Smooth muscle cell (in vitro differentiated cells): ENCODE measurements around the gene RTL10. TPM values are rescaled to one million over a fixed set of nuclear protein-coding genes. Genes with fewer than 3 reads are reported as not detected.

Experiments
- DNase-seq: peaks from one replicate; lab custom pipeline; 2025; ENCODE audit not compliant: unreplicated experiment; lab: John Stamatoyannopoulos, UW
- H2AFZ ChIP-seq: fragments of 200-600 bp; sonication (generic); 2 replicates; pipeline ENCODE4 v1.6.0; 2016; ENCODE audit warnings: antibody characterized with exemption, low read depth, mild to moderate bottlenecking
- H3F3A ChIP-seq: fragments of 200-600 bp; sonication (generic); 2 replicates; pipeline ENCODE4 v1.6.0; 2017; ENCODE audit warnings: antibody characterized with exemption, low read depth
- H3K27ac ChIP-seq: fragments of 200-600 bp; sonication (generic); 2 replicates; pipeline ENCODE4 v1.5.1; 2016; ENCODE audit warnings: low read depth, mild to moderate bottlenecking
- H3K27me3 ChIP-seq: fragments of 200-600 bp; sonication (generic); 2 replicates; pipeline ENCODE4 v1.6.1; 2016; ENCODE audit warnings: low read depth, mild to moderate bottlenecking
- H3K36me3 ChIP-seq: fragments of 200-600 bp; sonication (generic); 2 replicates; pipeline ENCODE4 v1.5.1; 2016; ENCODE audit warnings: low read depth
- H3K4me1 ChIP-seq: fragments of 200-600 bp; sonication (generic); 2 replicates; pipeline ENCODE4 v1.5.1; 2016; ENCODE audit warnings: low read depth
- H3K4me2 ChIP-seq: fragments of 200-600 bp; sonication (generic); 2 replicates; pipeline ENCODE4 v1.6.0; 2016; ENCODE audit warnings: mild to moderate bottlenecking
- H3K4me3 ChIP-seq: fragments of 200-600 bp; sonication (generic); 2 replicates; pipeline ENCODE4 v1.5.1; 2016; ENCODE audit warnings: mild to moderate bottlenecking
- H3K79me2 ChIP-seq: fragments of 200-600 bp; sonication (generic); 2 replicates; pipeline ENCODE4 v1.6.0; 2016; ENCODE audit warnings: low read depth, mild to moderate bottlenecking
- H3K9ac ChIP-seq: fragments of 200-600 bp; sonication (generic); 2 replicates; pipeline ENCODE4 v1.6.0; 2016; ENCODE audit warnings: low read depth
- H3K9me3 ChIP-seq: fragments of 200-600 bp; sonication (generic); replicated peaks from 2 replicates; pipeline ENCODE4 v1.5.1; 2016; ENCODE audit warnings: low read depth
- H4K20me1 ChIP-seq: fragments of 200-600 bp; sonication (generic); 2 replicates; pipeline ENCODE4 v1.6.0; 2016; ENCODE audit warnings: low read depth
- WGBS: methylation state at CpG from one replicate; pipeline ENCODE4 v1.1.7; 2016; ENCODE audit warnings: low lambda C conversion rate; 5-methylcytosine and 5-hydroxymethylcytosine counted together
- polyA plus RNA-seq: library from polyadenylated mRNA; unstranded; fragments of >200 nt; fragmentation: Nextera tagmentation; extraction: Ambion mirVana; gene quantifications from 2 replicates; pipeline ENCODE4 v1.2.1, GENCODE V29; 2016
- total RNA-seq: library from RNA; depleted of rRNA; stranded (reverse); fragments of >200 nt; gene quantifications from 2 replicates; pipeline ENCODE4 v1.2.3, GENCODE V29; 2014
- TF ChIP-seq, protein P1 (sequence below): fragments of 200-600 bp; sonication (generic); IDR thresholded peaks from 2 replicates; pipeline ENCODE4 v1.5.1; 2017; ENCODE audit warnings: borderline replicate concordance, mild to moderate bottlenecking, antibody characterized with exemption; ENCODE audit not compliant: insufficient read depth, poor library complexity, severe bottlenecking

RTL10 gene
- total and polyA plus RNA-seq, 2 experiments from 2014 or later, result 3.8 to 7.5 TPM

DNA sequence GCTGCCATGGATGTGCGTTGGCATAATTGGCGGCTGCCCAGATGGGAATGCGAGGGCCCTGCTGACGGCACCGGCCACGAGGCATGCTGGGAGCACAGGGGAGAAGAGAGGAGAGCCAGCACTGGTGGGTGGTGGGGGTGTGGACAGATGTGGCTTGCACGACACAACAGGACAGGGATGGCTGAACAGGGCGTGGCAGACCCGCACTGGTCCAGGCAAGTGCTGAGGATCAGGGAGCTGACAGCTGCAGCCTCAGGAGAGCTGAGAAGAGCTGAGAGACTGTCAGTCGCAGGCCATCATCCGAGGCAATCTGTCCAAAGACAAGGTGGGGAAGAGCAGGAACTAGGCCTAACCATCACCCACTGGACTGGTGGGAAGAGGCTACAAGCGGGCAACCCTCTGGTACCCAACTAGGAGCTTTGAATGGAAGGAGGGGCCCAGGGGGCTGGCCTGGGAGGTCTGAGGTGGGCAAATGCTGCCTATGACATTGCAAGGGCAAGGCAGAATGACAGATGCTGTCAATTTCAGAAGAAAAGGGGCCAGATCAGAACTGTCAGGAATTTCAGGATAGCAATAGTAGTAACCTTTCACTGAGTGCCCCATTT is 2.4 kb downstream of the RTL10 start:
- no peak overlapping the region for H3K4me3 ChIP-seq
- peaks cover 40% of the 10 kb centered on the region for H4K20me1 ChIP-seq

GRCh38 chr22:19851291-19852176 is 3.1 kb downstream of the RTL10 start:
- Histone ChIP-seq H3K4me1 (peaks cover 16% of the 10 kb centered on the region), H3K4me2 (no peak overlapping the region), H3K79me2 (peaks cover 31% of the 10 kb centered on the region), H3F3A (no peaks in the 10 kb centered on the region), H3K27ac (no peak overlapping the region), H3K9ac (no peak overlapping the region), H2AFZ (no peak overlapping the region), H3K36me3 (no peaks in the 10 kb centered on the region), H4K20me1 (peaks cover 48% of the 10 kb centered on the region), H3K4me3 (no peak overlapping the region), H3K9me3 (no peaks in the 10 kb centered on the region), H3K27me3 (no peaks in the 10 kb centered on the region)
- TF ChIP-seq, protein P1, sequence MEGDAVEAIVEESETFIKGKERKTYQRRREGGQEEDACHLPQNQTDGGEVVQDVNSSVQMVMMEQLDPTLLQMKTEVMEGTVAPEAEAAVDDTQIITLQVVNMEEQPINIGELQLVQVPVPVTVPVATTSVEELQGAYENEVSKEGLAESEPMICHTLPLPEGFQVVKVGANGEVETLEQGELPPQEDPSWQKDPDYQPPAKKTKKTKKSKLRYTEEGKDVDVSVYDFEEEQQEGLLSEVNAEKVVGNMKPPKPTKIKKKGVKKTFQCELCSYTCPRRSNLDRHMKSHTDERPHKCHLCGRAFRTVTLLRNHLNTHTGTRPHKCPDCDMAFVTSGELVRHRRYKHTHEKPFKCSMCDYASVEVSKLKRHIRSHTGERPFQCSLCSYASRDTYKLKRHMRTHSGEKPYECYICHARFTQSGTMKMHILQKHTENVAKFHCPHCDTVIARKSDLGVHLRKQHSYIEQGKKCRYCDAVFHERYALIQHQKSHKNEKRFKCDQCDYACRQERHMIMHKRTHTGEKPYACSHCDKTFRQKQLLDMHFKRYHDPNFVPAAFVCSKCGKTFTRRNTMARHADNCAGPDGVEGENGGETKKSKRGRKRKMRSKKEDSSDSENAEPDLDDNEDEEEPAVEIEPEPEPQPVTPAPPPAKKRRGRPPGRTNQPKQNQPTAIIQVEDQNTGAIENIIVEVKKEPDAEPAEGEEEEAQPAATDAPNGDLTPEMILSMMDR, result no peak
- WGBS, result 95% methylated on average over 21 of the region's 21 CpGs
- no peak for DNase-seq

More for the DNA sequence above, 2.4 kb downstream of the RTL10 start:
- Histone ChIP-seq H3F3A (no peaks in the 10 kb centered on the region), H3K9me3 (no peaks in the 10 kb centered on the region), H3K27ac (no peak overlapping the region), H3K4me2 (no peak overlapping the region), H3K36me3 (no peaks in the 10 kb centered on the region), H3K27me3 (no peaks in the 10 kb centered on the region), H3K4me1 (peaks cover 16% of the 10 kb centered on the region), H3K79me2 (peaks cover 31% of the 10 kb centered on the region), H2AFZ (no peak overlapping the region), H3K9ac (no peak overlapping the region)
- 91% methylated on average over 12 of the region's 12 CpGs for WGBS
- TF ChIP-seq, protein P1, result no peak
- DNase-seq, result no peak

DNA sequence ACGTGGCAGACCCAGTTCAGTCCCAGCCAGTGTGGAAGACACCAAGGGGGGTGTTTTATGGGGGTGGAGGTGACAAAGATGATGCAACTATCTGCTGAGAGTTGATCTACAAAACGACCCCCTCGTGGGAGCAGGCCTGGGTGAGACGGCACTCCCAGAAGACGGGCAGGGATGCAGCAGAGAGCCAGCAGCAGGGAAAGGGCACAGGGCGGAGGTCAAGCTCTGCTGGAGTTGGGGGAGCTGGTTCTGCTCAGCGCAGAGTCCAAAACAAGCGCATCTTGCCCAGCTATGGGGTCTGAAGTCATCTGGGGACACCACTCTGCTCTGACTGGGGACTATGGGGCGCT is 3.9 kb downstream of the RTL10 start:
- Histone ChIP-seq H3K4me2 (no peak overlapping the region), H3K36me3 (no peaks in the 10 kb centered on the region), H3K4me3 (no peak overlapping the region), H3K27ac (peak overlapping the region; percentile 5), H3F3A (no peaks in the 10 kb centered on the region), H2AFZ (no peak overlapping the region), H3K4me1 (peaks cover 14% of the 10 kb centered on the region), H3K27me3 (no peaks in the 10 kb centered on the region), H3K9ac (no peak overlapping the region), H3K9me3 (no peaks in the 10 kb centered on the region), H3K79me2 (peaks cover 29% of the 10 kb centered on the region), H4K20me1 (peaks cover 54% of the 10 kb centered on the region)
- WGBS, result 79% methylated on average over 9 of the region's 9 CpGs
- TF ChIP-seq, protein P1, result no peak
- no peak for DNase-seq
